IMR-90 (cell line): ENCODE data around the gene AP1S1. TPM values are rescaled to one million over a fixed set of nuclear protein-coding genes. Genes with fewer than 3 reads are reported as not detected.

Experiments used
- ATAC-seq: fragments of 200-7000 bp; cut with Tn5 transposase; 2 replicates; pipeline ENCODE4 v1.9.1; 2020; ENCODE audit warnings: low read depth, mild to moderate bottlenecking, moderate library complexity
- BruUV-seq: library from RNA; stranded (reverse); fragments of 400-500 nt; replicated peaks from 2 replicates; lab custom pipeline; 2021; lab: Mats Ljungman, UMichigan
- CTCF ChIA-PET: fragments of 300-600 bp; formaldehyde crosslinking; extraction: SDS; loops from one replicate; lab custom pipeline; 2021; ENCODE audit warnings: antibody characterized with exemption; lab: Yijun Ruan, JAX
- POLR2A ChIA-PET: fragments of 300-600 bp; sonication (Branson Sonifier 250); formaldehyde crosslinking; loops from one replicate; lab custom pipeline; 2022; ENCODE audit warnings: antibody characterized with exemption; ENCODE audit not compliant: unreplicated experiment; lab: Charles Lee
- DNase-seq: peaks from one replicate; pipeline ENCODE4 v3.0.0; 2013
- H2AFZ ChIP-seq: replicated peaks from 2 replicates; pipeline ENCODE3; 2013; ENCODE audit warnings: low read length, mild to moderate bottlenecking; ENCODE audit not compliant: poor library complexity
- H2AK5ac ChIP-seq: 2 replicates; pipeline ENCODE4 v1.6.1; 2013; ENCODE audit warnings: low read depth, low read length, inconsistent platforms
- H2AK9ac ChIP-seq: replicated peaks from 2 replicates; pipeline ENCODE3; 2013; ENCODE audit warnings: mild to moderate bottlenecking, low read depth, low read length, moderate library complexity; ENCODE audit not compliant: poor library complexity
- H2BK120ac ChIP-seq: 2 replicates; pipeline ENCODE4 v1.6.1; 2013; ENCODE audit warnings: low read depth, low read length, inconsistent platforms
- H2BK15ac ChIP-seq: 3 replicates; pipeline ENCODE4 v1.6.1; 2013; ENCODE audit warnings: low read depth, low read length, inconsistent platforms
- H2BK20ac ChIP-seq: 2 replicates; pipeline ENCODE4 v1.6.1; 2013; ENCODE audit warnings: low read depth, mild to moderate bottlenecking, inconsistent platforms, low read length, moderate library complexity
- H2BK5ac ChIP-seq: 2 replicates; pipeline ENCODE4 v1.6.1; 2013; ENCODE audit warnings: mild to moderate bottlenecking, low read depth, low read length, inconsistent platforms; ENCODE audit not compliant: poor library complexity, severe bottlenecking
- H3K14ac ChIP-seq: replicated peaks from 2 replicates; pipeline ENCODE4 v1.6.1; 2013; ENCODE audit warnings: low read depth, low read length, inconsistent platforms
- H3K18ac ChIP-seq: 2 replicates; pipeline ENCODE4 v1.6.1; 2013; ENCODE audit warnings: low read depth, low read length, control low read depth
- H3K23ac ChIP-seq: 2 replicates; pipeline ENCODE4 v1.6.1; 2013; ENCODE audit warnings: low read depth, low read length, inconsistent platforms
- H3K27ac ChIP-seq: 2 replicates; pipeline ENCODE4 v1.5.1; 2013; ENCODE audit warnings: mild to moderate bottlenecking, control low read depth, low read length; ENCODE audit not compliant: insufficient read depth
- H3K27me3 ChIP-seq: 2 replicates; pipeline ENCODE4 v1.6.1; 2013; ENCODE audit warnings: low read length; ENCODE audit not compliant: control insufficient read depth, insufficient read depth
- H3K36me3 ChIP-seq: 2 replicates; pipeline ENCODE4 v1.6.1; 2013; ENCODE audit warnings: low read length, mixed read lengths; ENCODE audit not compliant: control insufficient read depth, insufficient read depth
- H3K4ac ChIP-seq: 2 replicates; pipeline ENCODE4 v1.6.1; 2013; ENCODE audit warnings: low read depth, low read length, inconsistent platforms
- H3K4me1 ChIP-seq: 2 replicates; pipeline ENCODE4 v1.6.1; 2013; ENCODE audit warnings: low read length, mixed read lengths; ENCODE audit not compliant: control insufficient read depth, insufficient read depth
- H3K4me2 ChIP-seq: 2 replicates; pipeline ENCODE4 v1.6.1; 2013; ENCODE audit warnings: low read depth, mild to moderate bottlenecking, control low read depth, low read length, moderate library complexity
- H3K4me3 ChIP-seq: 2 replicates; pipeline ENCODE4 v1.5.1; 2013; ENCODE audit warnings: low read depth, mild to moderate bottlenecking, control low read depth, low read length, moderate library complexity; ENCODE audit not compliant: insufficient read depth
- H3K56ac ChIP-seq: 2 replicates; pipeline ENCODE4 v1.6.1; 2013; ENCODE audit warnings: low read length, inconsistent platforms; ENCODE audit not compliant: insufficient read depth; ENCODE audit errors: extremely low read depth
- H3K79me1 ChIP-seq, 2 experiments: 2 replicates each; pipeline ENCODE4 v1.6.1; 2013; ENCODE audit warnings: low read length in 2 of 2, inconsistent platforms in 1 of 2, low read depth in 1 of 2
- H3K9ac ChIP-seq: 2 replicates; pipeline ENCODE4 v1.6.1; 2013; ENCODE audit warnings: low read depth, low read length, control low read depth
- H3K9me1 ChIP-seq: 2 replicates; pipeline ENCODE4 v1.6.1; 2013; ENCODE audit warnings: low read length, inconsistent platforms; ENCODE audit not compliant: insufficient read depth
- H3K9me3 ChIP-seq: 2 replicates; pipeline ENCODE4 v1.6.1; 2013; ENCODE audit warnings: low read length; ENCODE audit not compliant: control insufficient read depth, insufficient read depth
- H4K20me1 ChIP-seq: 2 replicates; pipeline ENCODE4 v1.6.1; 2013; ENCODE audit warnings: low read length, inconsistent platforms; ENCODE audit not compliant: insufficient read depth
- H4K5ac ChIP-seq: 2 replicates; pipeline ENCODE4 v1.6.1; 2013; ENCODE audit warnings: mild to moderate bottlenecking, low read depth, low read length, control low read depth
- H4K8ac ChIP-seq, 2 experiments: 2 replicates each; pipeline ENCODE4 v1.6.1; 2013; ENCODE audit warnings: low read depth in 2 of 2, low read length in 2 of 2, control low read depth in 1 of 2, inconsistent platforms in 1 of 2
- H4K91ac ChIP-seq: 2 replicates; pipeline ENCODE4 v1.6.1; 2013; ENCODE audit warnings: low read depth, low read length, inconsistent platforms; ENCODE audit not compliant: insufficient read depth
- CEBPB ChIP-seq: IDR thresholded peaks from 2 replicates; pipeline ENCODE4 v1.6.1; 2012; ENCODE audit warnings: low read depth, low read length, improper control_type of control experiment
- FOS ChIP-seq: fragments of 150-350 bp; IDR thresholded peaks from 2 replicates; pipeline ENCODE4 v1.6.1; 2016; ENCODE audit warnings: low read depth, low read length
- USF2 ChIP-seq: fragments of 150-350 bp; IDR thresholded peaks from 2 replicates; pipeline ENCODE4 v1.6.1; 2017; ENCODE audit warnings: mild to moderate bottlenecking, antibody characterized with exemption, low read length, low read depth
- WGBS, 2 experiments: methylation state at CpG; one replicate each; pipeline versions ENCODE4 v1.1.5 to v1.1.7; 2013; ENCODE audit warnings: missing lambda C conversion rate in 2 of 2; ENCODE audit not compliant: insufficient read length in 1 of 2; ENCODE audit errors: extremely low coverage in 2 of 2; 5-methylcytosine and 5-hydroxymethylcytosine counted together
- dilution Hi-C: fragments of 300-500 bp; cut with HindIII; formaldehyde crosslinking; loops from one replicate; pipeline ENCODE4 v1.14.3; 2018; ENCODE audit warnings: low sequenced_read_pairs; ENCODE audit not compliant: unreplicated experiment
- in situ Hi-C: fragments of 300-500 bp; cut with MboI; formaldehyde crosslinking; loops from 3 replicates; pipeline ENCODE4 v1.14.3; 2019; ENCODE audit warnings: low sequenced_read_pairs, inconsistent platforms, mixed read lengths
- intact Hi-C: fragments of 100-400 bp; cut with micrococcal nuclease; formaldehyde crosslinking; loops from 2 replicates; pipeline ENCODE4 v1.10.0; 2022
- polyA plus RNA-seq, 3 experiments: library from polyadenylated mRNA; depleted of rRNA; stranded (reverse); fragments of >200 nt; gene quantifications; 2 replicates each; pipeline ENCODE4 v1.2.3, GENCODE V29; 2012; ENCODE audit warnings: low replicate concordance in 1 of 3
- total RNA-seq: library from RNA; depleted of rRNA; stranded (reverse); fragments of >200 nt; gene quantifications from 2 replicates; pipeline ENCODE4 v1.2.3, GENCODE V29; 2012

Gene AP1S1
- total and polyA plus RNA-seq, 2 of the 4 experiments (the other 2 are of a cell fraction): 187 to 295 TPM

DNA sequence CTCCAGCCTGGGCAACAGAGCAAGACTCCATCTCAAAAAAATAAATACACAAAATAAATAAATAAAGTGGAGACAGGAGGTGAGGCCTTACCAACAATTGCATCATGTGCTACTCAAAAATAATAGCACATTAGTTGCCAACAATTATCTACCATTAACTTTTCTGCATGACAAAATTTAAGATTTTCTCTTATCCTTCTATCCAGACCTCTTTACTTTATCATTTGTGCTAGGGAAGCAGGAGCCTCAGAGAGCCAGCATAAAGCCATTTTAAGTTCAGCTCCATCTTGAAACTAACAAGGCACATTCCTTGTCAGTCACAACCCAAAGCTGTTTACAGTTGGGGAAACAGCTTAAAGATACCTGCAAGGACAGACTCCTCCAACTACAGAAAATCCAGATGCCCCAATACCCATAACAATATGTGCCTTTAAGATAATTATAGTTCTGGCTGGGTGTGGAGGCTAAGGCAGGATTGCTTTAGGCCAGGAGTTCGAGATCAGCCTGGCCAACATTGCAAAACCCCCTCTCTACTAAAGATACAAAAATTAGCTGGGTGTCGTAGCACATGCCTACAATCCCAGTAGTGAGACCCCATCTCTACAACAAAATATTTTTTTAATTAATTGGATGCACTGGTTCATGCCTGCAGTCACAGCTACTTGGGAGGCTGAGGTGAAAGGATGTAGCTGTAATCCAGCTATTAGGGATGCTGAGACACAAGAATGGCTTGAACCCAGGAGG, 2.2 kb upstream of the AP1S1 start:
- dilution Hi-C loops (no loop called here), intact Hi-C loops (no loop called here), in situ Hi-C loops (no loop called here)
- H2AK9ac ChIP-seq: no peak overlapping the region
- H2BK5ac ChIP-seq: no peak overlapping the region
- H3K36me3 ChIP-seq: peaks cover 5% of the 10 kb centered on the region
- H3K27ac ChIP-seq: no peak overlapping the region
- POLR2A ChIA-PET: no interaction called here
- ATAC-seq (no peak), DNase-seq (no peak)
- no peak overlapping the region for H2BK20ac ChIP-seq
- no peak overlapping the region for H3K4me2 ChIP-seq
- H3K27me3 ChIP-seq: peaks cover 9% of the 10 kb centered on the region
- no CpG with 5 or more reads among the region's 2 CpGs for WGBS, 2 experiments
- no peak overlapping the region for H2AFZ ChIP-seq
- H2BK15ac ChIP-seq: no peak overlapping the region
- no peak overlapping the region for H2BK120ac ChIP-seq
- H2AK5ac ChIP-seq: no peak overlapping the region
- H3K18ac ChIP-seq: no peak overlapping the region
- no peak overlapping the region for H3K4me3 ChIP-seq
- peaks cover 10 to 21% of the 10 kb centered on the region in 2 experiments for H3K79me1 ChIP-seq
- H3K4ac ChIP-seq: no peak overlapping the region
- H3K9ac ChIP-seq: no peak overlapping the region
- BruUV-seq: no TSS peak
- CTCF ChIA-PET: no interaction called here
- TF ChIP-seq USF2 (no peak), CEBPB (0 out of 2 replicates have a peak, but pooled peaks have one; percentile 48), FOS (no peak)
- no peaks in the 10 kb centered on the region for H3K9me3 ChIP-seq
- H3K4me1 ChIP-seq: peaks cover 2% of the 10 kb centered on the region; the same call in 1 of the 2 replicates
- no peak overlapping the region for H4K8ac ChIP-seq
- no peak overlapping the region for H4K5ac ChIP-seq
- H3K23ac ChIP-seq: no peak overlapping the region
- no peak overlapping the region for H4K91ac ChIP-seq
- no peaks in the 10 kb centered on the region; the same call in none of the 2 replicates for H3K9me1 ChIP-seq
- H3K14ac ChIP-seq: no peak overlapping the region
- no peaks in the 10 kb centered on the region for H4K20me1 ChIP-seq
- H3K56ac ChIP-seq: no peak overlapping the region
